Thoracic aorta (tissue), 2 donors: ENCODE data around the gene ZNF169. TPM values are rescaled to one million over a fixed set of nuclear protein-coding genes. Genes with fewer than 3 reads are reported as not detected.
"Not testable (repeated sequence)": the region's sequence is repeated elsewhere in the genome, so short reads cannot be mapped to it uniquely, and the experiment has no call there.

ENCODE experiments used
- ATAC-seq: fragments of 150-250 bp; one replicate; pipeline ENCODE4 v1.8.0; 2017; ENCODE audit warnings: low read depth; ENCODE audit not compliant: insufficient number of reproducible peaks, low FRiP score
- DNase-seq: peaks from one replicate; pipeline ENCODE4 v3.0.0-alpha.2; 2020; ENCODE audit warnings: low spot score
- H3K27ac ChIP-seq, 2 donors: fragments of 200-600 bp; sonication (generic); 1 replicate in 1 of 2; 2 replicates in 1 of 2; pipeline ENCODE4 v1.5.1; 2016; ENCODE audit warnings: mild to moderate bottlenecking in 2 of 2, moderate library complexity in 2 of 2
- H3K27me3 ChIP-seq: fragments of 200-600 bp; sonication (generic); replicated peaks from 2 replicates; pipeline ENCODE4 v1.6.0; 2016; ENCODE audit warnings: mild to moderate bottlenecking; ENCODE audit not compliant: insufficient read depth
- H3K36me3 ChIP-seq: fragments of 200-600 bp; sonication (generic); one replicate; pipeline ENCODE4 v1.5.1; 2016
- H3K4me1 ChIP-seq, 2 donors: fragments of 200-600 bp; sonication (generic); 1 replicate in 1 of 2; 2 replicates in 1 of 2; pipeline versions ENCODE4 v1.5.1 to v1.6.0; 2016; ENCODE audit warnings: low read depth in 2 of 2, mild to moderate bottlenecking in 1 of 2; ENCODE audit not compliant: control insufficient read depth in 1 of 2
- H3K4me3 ChIP-seq: fragments of 200-600 bp; sonication (generic); 2 replicates; pipeline ENCODE4 v1.5.1; 2016; ENCODE audit warnings: mild to moderate bottlenecking
- H3K9me3 ChIP-seq: fragments of 200-600 bp; sonication (generic); 2 replicates; pipeline ENCODE4 v1.5.1; 2016
- total RNA-seq, 2 donors: library from RNA; depleted of rRNA; stranded (reverse); fragments of >200 nt; gene quantifications; one replicate each; pipeline versions ENCODE4 v1.1.0 to v1.2.3, GENCODE V29; 2016
- TF ChIP-seq, protein P1 (sequence below): fragments of 200-600 bp; sonication (generic); IDR thresholded peaks from one replicate; pipeline ENCODE4 v1.5.1; 2019; ENCODE audit warnings: antibody characterized with exemption

ZNF169 gene
- total RNA-seq, 2 donors from 2014 or later, result 6.6 to 11.9 TPM

DNA sequence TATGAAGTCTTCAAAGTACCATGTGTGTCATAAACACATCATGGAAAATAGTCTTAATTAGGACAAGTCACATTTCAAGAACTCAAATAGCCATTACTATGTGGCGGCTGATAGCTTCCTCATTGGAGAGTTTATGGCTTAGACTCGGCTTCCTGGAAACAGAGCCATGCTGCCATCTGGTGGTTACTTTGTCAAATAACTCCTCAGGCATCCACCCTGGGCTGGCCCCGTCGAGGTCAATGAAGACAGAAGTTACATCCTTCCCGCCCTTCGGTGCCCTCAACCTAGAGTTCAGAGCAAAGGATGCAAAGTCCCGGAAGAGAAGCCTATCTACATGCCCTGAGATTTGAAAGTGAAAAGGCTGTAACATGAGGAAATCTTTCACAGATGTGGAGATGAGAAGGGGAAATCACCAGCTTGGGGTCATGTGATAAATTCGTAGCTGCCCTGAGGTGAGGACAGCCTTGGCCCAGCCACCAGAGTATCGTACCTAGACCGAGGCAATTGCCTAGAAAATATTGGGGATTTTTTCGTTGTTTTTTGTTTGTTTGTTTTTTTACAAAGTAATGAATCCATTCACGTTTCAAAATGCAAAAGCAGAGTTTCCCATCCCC lies 45.5 kb upstream of the ZNF169 start:
- peak; percentile 84 for ATAC-seq
- H3K4me1 ChIP-seq, result peaks cover 0 to 6% of the 10 kb centered on the region in 2 donors
- TF ChIP-seq, protein P1, sequence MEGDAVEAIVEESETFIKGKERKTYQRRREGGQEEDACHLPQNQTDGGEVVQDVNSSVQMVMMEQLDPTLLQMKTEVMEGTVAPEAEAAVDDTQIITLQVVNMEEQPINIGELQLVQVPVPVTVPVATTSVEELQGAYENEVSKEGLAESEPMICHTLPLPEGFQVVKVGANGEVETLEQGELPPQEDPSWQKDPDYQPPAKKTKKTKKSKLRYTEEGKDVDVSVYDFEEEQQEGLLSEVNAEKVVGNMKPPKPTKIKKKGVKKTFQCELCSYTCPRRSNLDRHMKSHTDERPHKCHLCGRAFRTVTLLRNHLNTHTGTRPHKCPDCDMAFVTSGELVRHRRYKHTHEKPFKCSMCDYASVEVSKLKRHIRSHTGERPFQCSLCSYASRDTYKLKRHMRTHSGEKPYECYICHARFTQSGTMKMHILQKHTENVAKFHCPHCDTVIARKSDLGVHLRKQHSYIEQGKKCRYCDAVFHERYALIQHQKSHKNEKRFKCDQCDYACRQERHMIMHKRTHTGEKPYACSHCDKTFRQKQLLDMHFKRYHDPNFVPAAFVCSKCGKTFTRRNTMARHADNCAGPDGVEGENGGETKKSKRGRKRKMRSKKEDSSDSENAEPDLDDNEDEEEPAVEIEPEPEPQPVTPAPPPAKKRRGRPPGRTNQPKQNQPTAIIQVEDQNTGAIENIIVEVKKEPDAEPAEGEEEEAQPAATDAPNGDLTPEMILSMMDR, result peak; percentile 79
- no peaks in the 10 kb centered on the region for H3K36me3 ChIP-seq
- no peak overlapping the region for H3K4me3 ChIP-seq
- DNase-seq, result peak; percentile 22
- H3K9me3 ChIP-seq, result no peaks in the 10 kb centered on the region
- no peaks in the 10 kb centered on the region for H3K27me3 ChIP-seq
- no peak overlapping the region for H3K27ac ChIP-seq

DNA sequence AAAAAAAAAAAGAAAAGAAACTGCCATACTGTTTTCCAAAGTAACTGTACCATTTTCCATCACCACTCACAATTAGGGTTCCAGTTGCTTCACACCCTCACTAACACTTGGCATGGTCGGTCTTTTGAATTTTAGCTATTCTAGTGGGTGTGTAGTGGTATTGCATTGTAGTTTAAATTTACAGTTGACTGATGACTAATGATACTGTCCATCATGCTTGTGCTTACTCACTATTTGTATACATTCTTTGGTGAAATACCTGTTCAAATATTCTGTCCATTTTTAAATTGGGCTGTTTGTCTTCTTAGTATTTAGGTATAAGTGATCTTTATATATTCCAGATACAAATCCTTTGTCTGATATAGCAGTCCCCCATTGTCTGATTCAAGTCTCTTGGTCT lies 36.2 kb upstream of the ZNF169 start:
- no peak for DNase-seq
- ATAC-seq, result no peak
- Histone ChIP-seq H3K27me3 (no peaks in the 10 kb centered on the region), H3K4me1 (no peaks in the 10 kb centered on the region), H3K36me3 (no peaks in the 10 kb centered on the region), H3K4me3 (no peak overlapping the region), H3K9me3 (peaks cover 3% of the 10 kb centered on the region), H3K27ac (no peak overlapping the region)
- TF ChIP-seq, protein P1, result no peak

DNA sequence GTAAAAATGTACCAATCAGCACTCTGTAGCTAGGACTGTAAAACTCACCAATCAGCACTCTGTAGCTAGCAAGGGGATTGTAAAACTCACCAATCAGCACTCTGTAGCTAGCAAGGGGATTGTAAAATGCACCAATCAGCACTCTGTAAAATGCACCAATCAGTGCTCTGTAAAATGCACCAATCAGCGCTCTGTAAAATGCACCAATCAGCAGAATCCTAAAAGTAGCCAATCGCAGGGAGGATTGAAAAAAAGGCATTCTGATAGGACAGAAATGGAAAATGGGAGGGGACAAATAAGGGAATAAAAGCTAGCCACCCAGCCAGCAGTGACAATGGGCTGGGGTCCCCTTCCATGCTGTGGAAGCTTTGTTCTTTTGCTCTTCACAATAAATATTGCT lies 33.7 kb upstream of the ZNF169 start:
- not testable (repeated sequence) for H3K27ac ChIP-seq, H3K4me3 ChIP-seq, H3K9me3 ChIP-seq, H3K27me3 ChIP-seq, H3K36me3 ChIP-seq, H3K4me1 ChIP-seq, DNase-seq, ATAC-seq

DNA sequence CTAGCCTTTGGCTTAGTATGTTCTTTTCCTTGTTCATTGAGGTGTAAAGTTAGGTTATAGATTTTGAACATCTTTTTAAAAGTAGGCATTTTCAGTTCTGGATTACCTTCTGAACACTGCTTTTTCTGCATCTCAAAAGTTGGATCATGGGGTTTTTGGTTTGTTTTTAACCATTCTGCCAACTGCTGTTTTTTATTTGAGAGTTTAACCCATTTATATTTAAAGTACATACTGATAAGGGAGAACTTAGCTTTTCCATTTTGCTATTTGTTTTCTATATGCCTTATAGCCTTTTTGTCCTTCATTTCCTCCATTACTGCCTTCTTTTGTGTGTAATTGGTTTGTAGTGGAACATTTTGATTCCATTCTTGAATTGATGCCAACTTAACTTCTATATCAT lies 30.5 kb upstream of the ZNF169 start:
- DNase-seq, result no peak
- ATAC-seq, result no peak
- no peaks in the 10 kb centered on the region for H3K36me3 ChIP-seq
- H3K27me3 ChIP-seq, result no peaks in the 10 kb centered on the region
- H3K4me3 ChIP-seq, result no peak overlapping the region
- H3K4me1 ChIP-seq, result no peaks in the 10 kb centered on the region
- H3K9me3 ChIP-seq, result peaks cover 3% of the 10 kb centered on the region
- TF ChIP-seq, protein P1, result no peak
- H3K27ac ChIP-seq, result no peak overlapping the region

DNA sequence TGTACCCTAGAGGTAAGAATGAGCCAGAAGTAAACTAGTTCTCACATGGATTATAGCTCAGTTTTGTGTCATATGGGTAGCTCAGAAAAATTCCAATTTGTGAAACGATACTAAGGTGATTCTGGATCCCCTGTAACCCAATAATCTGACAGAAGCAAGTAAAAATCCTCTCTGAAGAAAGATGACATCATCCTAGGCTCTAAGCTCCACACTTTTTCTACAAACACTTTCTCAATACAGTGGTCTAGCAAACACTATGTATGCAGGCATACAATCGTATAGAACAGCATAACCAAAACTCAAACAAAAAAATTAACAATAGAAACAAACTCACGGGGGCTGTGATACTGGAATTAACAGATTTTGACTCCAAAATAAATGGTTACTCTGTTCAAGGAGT lies 26.7 kb upstream of the ZNF169 start:
- DNase-seq, result no peak
- H3K4me3 ChIP-seq, result no peak overlapping the region
- no peaks in the 10 kb centered on the region for H3K27me3 ChIP-seq
- no peak overlapping the region for H3K27ac ChIP-seq
- no peaks in the 10 kb centered on the region for H3K4me1 ChIP-seq
- TF ChIP-seq, protein P1, result no peak
- ATAC-seq, result no peak
- H3K9me3 ChIP-seq, result no peaks in the 10 kb centered on the region
- no peaks in the 10 kb centered on the region for H3K36me3 ChIP-seq

DNA sequence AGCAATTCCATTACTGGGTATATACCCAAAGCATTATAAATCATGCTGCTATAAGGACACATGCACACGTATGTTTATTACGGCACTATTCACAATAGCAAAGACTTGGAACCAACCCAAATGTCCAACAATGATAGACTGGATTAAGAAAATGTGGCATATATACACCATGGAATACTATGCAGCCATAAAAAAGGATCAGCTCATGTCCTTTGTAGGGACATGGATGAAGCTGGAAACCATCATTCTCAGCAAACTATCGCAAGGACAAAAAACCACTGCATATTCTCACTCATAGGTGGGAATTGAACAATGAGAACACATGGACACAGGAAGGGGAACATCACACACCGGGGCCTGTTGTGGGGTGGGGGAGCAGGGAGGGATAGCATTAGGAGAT lies 18.0 kb upstream of the ZNF169 start:
- not testable (repeated sequence) for ATAC-seq, H3K9me3 ChIP-seq, H3K4me1 ChIP-seq, DNase-seq, H3K4me3 ChIP-seq, H3K27ac ChIP-seq, H3K36me3 ChIP-seq, H3K27me3 ChIP-seq
